Mucosa of descending colon (tissue), 3 donors: ENCODE data around the gene DRC1. TPM values are rescaled to one million over a fixed set of nuclear protein-coding genes. Genes with fewer than 3 reads are reported as not detected.

Experiments used
- ATAC-seq: fragments of 200-7000 bp; cut with Tn5 transposase; one replicate; pipeline ENCODE4 v1.9.1; 2020; ENCODE audit warnings: mild to moderate bottlenecking, moderate library complexity
- DNase-seq, 3 donors: peaks; one replicate each; pipeline ENCODE4 v3.0.0-alpha.2; 2020
- H3K36me3 ChIP-seq: fragments of 200-600 bp; one replicate; pipeline ENCODE4 v1.8.0; 2021; ENCODE audit warnings: low read depth, mild to moderate bottlenecking
- H3K4me1 ChIP-seq: fragments of 200-600 bp; one replicate; pipeline ENCODE4 v1.8.0; 2021; ENCODE audit warnings: low read depth, mild to moderate bottlenecking
- H3K4me3 ChIP-seq: fragments of 200-600 bp; one replicate; pipeline ENCODE4 v1.8.0; 2021; ENCODE audit warnings: mild to moderate bottlenecking
- H3K9me3 ChIP-seq: fragments of 200-600 bp; one replicate; pipeline ENCODE4 v1.8.0; 2021; ENCODE audit warnings: mild to moderate bottlenecking
- CTCF ChIP-seq: fragments of 200-600 bp; IDR thresholded peaks from one replicate; pipeline ENCODE4 v1.8.0; 2022; ENCODE audit warnings: antibody characterized with exemption, mild to moderate bottlenecking
- intact Hi-C, 2 donors: fragments of 100-400 bp; cut with DNase I in 1 of 2; cut with micrococcal nuclease in 1 of 2; formaldehyde crosslinking; loops; one replicate each; pipeline versions ENCODE4 v1.11.0 to v1.11.1; 2022; cut with DNase I, micrococcal nuclease
- total RNA-seq, 3 donors: library from RNA; stranded (reverse); fragmentation: NEBNext Ultra II Directional in 2 of 3; extraction: Animal tissue kit (Norgen Biotek cat#: 25700) in 2 of 3; gene quantifications; one replicate each; pipeline versions ENCODE4 v1.2.1 to v1.2.4, GENCODE V29; 2021 to 2023
- donor health status: DM: no; HTN: no; CAD: no; lungs with moderate emphysema.
- donor health status: DM: no; HTN: no; CAD: no.
- donor health status: DM: no; HTN: yes; CAD: no.

DRC1 gene
- total RNA-seq, 3 donors from 2014 or later: not detected

GRCh38 chr2:26414311-26414710 lies 12.6 kb downstream of the DRC1 start:
- no peaks in the 10 kb centered on the region for H3K9me3 ChIP-seq
- no peak overlapping the region for H3K4me3 ChIP-seq
- no peak for ATAC-seq
- no peaks in the 10 kb centered on the region for H3K36me3 ChIP-seq
- no peak for DNase-seq
- intact Hi-C loops: no loop called here
- no peaks in the 10 kb centered on the region for H3K4me1 ChIP-seq
- no peak for TF ChIP-seq CTCF

- no peak for TF ChIP-seq CTCF
- intact Hi-C loops: no loop called here
Observed at GRCh38 chr2:26421961-26422360, 20.2 kb downstream of the DRC1 start.

GRCh38 chr2:26422947-26423629 lies 21.4 kb downstream of the DRC1 start:
- Histone ChIP-seq H3K9me3 (no peaks in the 10 kb centered on the region), H3K4me1 (no peaks in the 10 kb centered on the region), H3K4me3 (no peak overlapping the region), H3K36me3 (no peaks in the 10 kb centered on the region)
- DNase-seq: no peak
- ATAC-seq: no peak
- intact Hi-C loops: no loop called here
- no peak for TF ChIP-seq CTCF

More at GRCh38 chr2:26421961-26422360, 20.2 kb downstream of the DRC1 start:
- ATAC-seq: no peak
- H3K9me3 ChIP-seq: no peaks in the 10 kb centered on the region
- no peaks in the 10 kb centered on the region for H3K36me3 ChIP-seq
- no peak overlapping the region for H3K4me3 ChIP-seq
- H3K4me1 ChIP-seq: no peaks in the 10 kb centered on the region
- no peak for DNase-seq

- Histone ChIP-seq H3K4me3 (no peak overlapping the region), H3K36me3 (no peaks in the 10 kb centered on the region), H3K9me3 (no peaks in the 10 kb centered on the region), H3K4me1 (no peaks in the 10 kb centered on the region)
- ATAC-seq (no peak), DNase-seq (no peak)
- intact Hi-C loops: no loop called here
- no peak for TF ChIP-seq CTCF
Observed at GRCh38 chr2:26423750-26424149, 22.0 kb downstream of the DRC1 start.

- no peaks in the 10 kb centered on the region for H3K9me3 ChIP-seq
- H3K4me1 ChIP-seq: no peaks in the 10 kb centered on the region
- DNase-seq: no peak
- H3K36me3 ChIP-seq: no peaks in the 10 kb centered on the region
- intact Hi-C loops: no loop called here
- no peak for ATAC-seq
- TF ChIP-seq CTCF: no peak
- no peak overlapping the region for H3K4me3 ChIP-seq
Observed at GRCh38 chr2:26424221-26424620, 22.5 kb downstream of the DRC1 start.

- Histone ChIP-seq H3K4me1 (no peaks in the 10 kb centered on the region), H3K9me3 (no peaks in the 10 kb centered on the region), H3K36me3 (no peaks in the 10 kb centered on the region), H3K4me3 (no peak overlapping the region)
- ATAC-seq (no peak), DNase-seq (no peak)
- intact Hi-C loops: no loop called here
- no peak for TF ChIP-seq CTCF
Observed at GRCh38 chr2:26428846-26429245, 27.1 kb downstream of the DRC1 start.
